Stimulated activated CD4-positive, alpha-beta T cell treated with anti-CD3 and anti-CD28 coated beads, Interleukin-12 subunit alpha, Interleukin-12 subunit beta, amount 100 ng/mL, for 48 hours (primary cell): ENCODE results near the gene ARPC1A.

Experiments
- DNase-seq, 3 donors: peaks; one replicate each; pipeline ENCODE4 v3.0.0-alpha.2; 2020; ENCODE audit warnings: low read depth in 2 of 3, low spot score in 1 of 3

ARPC1A gene

DNA sequence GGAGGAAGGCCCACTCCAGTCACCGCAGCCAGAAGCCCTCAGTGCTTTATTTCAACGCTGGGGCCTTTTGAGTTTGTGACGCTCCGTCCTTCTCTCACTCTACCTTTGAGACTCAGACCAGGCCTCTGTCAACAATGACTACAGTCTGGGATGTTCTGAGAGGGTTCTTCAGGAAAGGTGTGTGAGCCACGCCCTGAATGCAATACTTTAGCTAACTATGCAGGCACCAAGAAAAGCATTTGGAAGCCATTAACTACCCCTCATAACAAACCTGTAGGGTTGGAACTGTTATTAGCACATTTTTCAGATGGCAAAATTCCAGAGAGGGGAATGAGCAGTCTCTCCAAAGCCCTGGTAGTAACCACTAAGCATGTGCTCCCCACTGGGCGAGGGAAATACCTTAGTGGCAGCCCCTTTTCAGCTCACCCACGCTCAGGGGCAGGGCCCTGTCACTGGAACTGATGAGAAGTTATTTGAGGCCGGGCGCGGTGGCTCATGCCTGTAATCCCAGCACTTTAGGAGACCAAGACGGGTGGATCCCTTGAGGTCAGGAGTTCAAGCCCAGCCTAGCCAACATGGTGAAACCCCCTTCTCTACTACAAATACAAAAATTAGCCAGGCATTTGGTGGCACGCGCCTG is 43.2 kb downstream of the ARPC1A start:
- no peak for DNase-seq

DNA sequence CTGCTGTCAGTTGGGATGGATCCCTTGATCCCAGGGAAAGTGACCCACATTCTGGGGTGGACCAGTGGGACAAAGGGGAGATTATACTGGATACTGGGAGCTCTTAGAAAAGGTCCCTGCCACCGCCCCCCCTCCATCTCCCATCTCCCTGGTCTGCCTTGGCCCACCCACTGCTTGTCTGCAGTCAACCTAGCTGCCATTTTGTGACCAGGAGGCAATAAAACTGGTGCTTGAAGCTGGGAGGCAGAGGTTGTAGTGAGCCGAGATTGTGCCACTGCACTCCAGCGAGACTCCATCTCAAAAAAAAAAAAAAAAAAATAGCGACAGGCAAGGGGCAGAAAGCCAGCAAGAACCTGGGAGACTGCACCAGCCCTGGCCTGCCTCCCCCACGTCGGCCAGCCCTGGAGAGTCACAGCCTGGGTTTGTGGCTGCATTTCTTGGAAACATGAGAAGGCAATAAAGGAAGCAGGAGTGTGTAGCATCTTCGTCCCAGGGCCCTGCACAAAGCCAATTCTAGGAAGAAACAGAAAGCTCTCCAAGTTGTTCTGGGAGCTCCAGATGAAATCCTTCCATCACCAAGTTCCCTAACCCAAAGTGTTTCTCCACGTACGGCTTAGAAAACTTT is 44.2 kb downstream of the ARPC1A start:
- no peak for DNase-seq

DNA sequence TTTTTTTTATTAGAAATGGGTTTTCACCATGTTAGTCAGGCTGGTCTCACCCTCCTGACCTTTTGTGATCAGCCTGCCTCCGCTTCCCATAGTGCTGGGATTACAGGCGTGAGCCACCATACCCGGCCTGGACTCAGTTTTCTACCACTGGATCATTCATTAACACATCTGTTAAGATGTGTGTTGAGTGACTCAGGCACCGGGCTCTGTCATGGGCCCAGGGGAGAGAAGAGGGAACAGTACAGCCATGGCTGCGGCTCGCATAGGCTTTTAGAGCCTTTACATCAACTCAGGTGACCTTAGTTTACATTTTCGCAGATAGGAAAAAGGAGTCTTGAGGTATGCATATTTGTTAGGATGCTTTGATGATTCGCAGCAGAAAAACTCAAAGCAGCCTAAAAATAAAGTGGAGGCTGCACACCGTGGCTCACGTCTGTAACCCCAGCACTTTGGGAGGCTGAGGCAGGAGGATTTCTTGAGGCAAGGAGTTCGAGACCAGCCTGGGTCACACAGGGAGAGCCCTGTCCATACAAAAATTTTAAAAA is 45.8 kb downstream of the ARPC1A start:
- DNase-seq, result no peak

DNA sequence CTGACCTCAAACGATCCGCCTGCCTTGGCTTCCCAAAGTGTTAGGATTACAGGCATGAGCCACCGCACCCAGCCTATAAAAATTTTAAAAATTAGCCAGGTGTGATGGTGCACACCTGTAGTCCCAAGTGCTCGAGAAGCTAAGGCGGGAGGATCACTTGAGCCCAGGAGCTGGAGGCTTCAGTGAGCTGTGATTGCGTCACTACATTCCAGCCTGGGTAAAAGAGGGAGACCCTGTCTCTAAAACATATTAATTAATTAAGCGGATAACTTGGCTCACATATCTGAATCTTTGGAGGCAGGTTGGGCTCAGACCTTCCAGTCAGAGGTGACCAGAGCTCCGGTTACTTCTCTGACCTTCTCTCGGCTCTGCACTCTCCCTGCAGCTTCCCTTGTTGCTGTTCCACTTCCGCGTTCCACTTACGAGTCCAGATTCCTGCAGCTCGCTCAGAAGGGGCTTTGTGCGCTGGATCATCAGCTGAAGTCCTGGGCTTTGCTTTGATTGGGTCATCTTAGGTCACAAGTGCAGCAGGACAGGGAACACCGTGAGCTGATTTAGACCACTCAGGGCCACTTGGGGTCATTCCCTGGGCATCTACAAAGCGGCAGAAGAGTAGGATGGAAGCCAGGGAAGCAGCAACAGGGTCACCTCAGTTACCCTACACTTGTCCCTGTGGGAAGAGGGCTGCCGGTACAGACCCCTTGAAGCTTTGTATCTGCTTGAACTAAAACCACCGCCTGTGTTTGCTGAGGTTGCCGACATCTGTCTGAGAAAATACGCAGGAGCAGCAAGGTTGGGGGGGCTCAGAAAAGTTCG is 46.8 kb downstream of the ARPC1A start:
- no peak for DNase-seq

DNA sequence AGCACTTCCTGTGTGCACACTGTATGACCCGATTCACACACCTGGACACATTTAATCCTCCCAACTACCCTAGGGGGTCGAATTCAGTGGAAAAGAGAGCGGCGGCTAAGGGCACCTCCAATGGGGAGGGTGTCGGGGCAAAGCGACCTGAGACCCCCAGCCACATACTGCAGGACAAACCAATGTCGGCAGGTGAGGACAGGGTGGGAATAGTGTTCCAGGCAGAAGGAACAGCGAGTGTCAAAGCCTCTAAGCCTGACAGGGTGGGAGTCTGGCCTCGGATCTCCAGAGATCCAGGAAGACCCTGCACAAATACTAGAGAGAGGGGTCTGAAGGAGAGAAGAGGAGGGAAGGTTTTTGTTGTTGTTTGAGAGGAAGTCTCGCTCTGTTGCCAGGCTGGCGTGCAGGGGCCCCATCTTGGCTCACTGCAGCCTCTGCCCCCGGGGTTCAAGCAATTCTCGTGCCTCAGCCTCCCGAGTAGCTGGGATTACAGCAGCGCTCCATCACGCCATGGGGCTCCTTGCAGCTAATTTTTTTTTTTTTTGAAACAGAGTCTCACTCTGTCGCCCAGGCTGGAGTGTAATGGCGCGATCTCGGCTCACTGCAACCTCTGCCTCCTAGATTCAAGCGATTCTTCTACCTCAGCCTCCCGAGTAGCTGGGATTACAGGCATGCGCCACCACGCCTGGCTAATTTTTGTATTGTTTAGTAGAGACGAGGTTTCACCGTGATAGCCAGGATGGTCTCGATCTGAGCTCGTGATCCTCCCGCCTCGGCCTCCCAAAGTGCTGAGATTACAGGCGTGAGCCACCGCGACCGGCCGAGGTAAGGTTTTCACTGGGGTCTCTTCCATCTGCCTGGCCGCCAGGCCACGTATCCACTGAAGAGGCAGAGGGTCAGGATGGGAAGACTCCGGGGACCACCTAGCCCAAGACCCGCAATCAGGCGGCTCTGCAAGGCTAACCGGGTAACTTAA is 47.7 kb downstream of the ARPC1A start:
- DNase-seq, result no peak

DNA sequence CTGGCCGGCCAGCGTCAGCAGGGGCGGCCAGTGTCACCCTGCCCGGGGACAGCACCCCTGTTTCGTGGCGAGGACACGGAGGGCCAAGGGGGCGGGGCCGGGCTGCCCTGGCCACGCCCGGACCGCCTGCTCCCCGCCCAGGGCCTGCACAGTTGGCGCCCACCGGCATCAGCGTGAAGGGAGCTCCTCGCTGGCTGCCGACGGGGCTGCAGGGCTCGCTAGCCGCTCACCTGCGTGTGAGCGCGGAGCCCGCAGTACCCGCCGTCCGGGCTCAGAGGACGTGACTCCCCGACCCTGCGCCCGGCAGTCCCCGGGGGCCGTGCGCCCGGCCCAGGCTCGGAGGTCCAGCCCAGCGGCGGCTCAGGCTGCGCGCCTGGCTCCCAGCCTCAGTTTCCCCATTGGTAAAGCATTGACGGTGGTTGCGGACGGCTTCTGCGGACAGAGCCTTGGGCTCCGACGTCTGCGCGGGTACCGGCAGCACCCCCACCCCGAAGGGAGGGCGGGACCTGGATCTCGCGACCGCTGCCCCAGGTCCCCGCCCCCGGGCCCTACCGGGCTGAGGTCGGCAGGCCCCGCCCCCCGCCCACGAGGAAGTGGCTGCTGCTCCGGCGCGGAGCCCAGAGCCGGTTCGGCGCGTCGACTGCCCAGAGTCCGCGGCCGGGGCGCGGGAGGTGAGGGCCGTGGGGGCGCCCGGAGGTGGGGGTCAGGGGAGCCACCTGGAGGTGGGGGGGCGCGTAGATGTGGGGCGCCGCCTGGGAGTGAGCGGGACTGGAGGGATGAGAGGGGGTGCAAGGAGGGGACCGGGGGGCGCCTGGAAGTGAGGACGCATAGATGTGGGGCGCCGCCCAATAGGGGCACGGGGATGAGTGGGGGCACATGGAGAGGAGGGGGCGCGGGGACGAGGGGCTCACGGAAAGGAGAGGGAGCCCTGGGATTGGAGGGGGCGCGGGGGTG is 48.7 kb downstream of the ARPC1A start, which contains the start of gene ARPC1B:
Gene ARPC1B, plus strand, starts transcription at position 620 of the 954 bp plus-strand sequence. CDS start 10,985 bp downstream, outside the sequence.
- DNase-seq, result peak; percentile 75 to 88 (median 79)

DNA sequence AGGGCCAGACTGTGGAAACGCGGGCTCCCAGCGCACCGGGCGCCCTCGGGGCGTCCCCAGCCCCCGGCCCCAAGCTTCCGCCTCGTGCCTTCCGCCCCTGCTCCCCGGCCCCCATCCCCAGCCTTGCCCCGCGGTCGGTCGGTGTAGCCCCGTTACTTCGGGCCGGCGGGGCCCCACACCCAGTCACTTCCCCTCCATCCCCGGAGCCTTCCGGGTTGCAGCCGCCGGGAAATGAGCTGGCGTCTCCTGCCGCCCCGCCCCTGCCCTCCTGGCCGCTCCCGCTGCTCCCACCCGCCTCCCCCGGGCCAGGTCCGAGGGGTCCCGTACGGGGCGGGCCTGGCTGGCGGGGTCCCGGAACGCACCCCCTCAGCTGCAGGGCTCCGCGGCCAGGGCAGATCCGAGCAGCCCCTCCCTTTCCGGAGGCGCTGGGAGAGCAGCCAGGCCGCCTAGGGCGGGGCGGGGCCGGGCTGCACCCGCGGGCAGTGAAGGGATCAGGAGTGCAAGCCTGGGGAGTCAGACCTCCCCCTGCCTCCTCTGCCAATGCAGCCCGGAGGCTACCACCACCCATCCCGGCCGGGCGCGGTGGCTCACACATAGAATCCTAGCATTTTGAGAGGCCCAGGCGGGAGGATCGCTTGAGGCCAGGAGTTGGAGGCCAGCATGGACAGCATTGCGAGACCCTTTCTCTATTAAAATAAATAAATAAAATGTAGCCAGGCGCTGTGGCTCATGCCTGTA is 49.5 kb downstream of the ARPC1A start:
- peak; percentile 39 to 66 (median 54) for DNase-seq

DNA sequence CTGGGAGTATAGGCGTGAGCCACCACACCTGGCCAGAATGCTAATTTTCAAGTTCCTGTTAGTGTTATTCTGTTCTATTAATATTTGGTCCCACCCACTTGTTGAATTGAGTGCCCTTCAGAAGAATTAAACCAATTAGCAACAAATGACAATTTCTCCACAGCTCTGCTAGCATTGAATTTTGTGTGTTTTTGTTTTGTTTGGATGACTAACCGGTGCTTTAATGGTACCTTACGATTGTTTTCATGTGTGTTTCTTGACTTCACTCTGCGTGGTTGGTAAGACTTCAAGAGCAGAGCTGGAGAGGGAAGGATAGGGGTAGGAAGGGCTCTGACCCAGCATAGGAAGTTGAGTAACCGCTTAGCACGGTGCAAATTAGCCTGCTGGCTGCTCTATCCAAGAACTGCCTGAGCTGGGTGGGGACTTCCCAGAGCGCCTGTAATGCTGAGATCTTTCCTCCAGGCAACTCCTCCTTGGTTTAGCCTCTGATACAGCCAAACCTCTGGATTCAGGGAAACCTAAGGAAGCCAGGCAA is 53.4 kb downstream of the ARPC1A start:
- peak; percentile 30 to 45 (median 33) for DNase-seq

DNA sequence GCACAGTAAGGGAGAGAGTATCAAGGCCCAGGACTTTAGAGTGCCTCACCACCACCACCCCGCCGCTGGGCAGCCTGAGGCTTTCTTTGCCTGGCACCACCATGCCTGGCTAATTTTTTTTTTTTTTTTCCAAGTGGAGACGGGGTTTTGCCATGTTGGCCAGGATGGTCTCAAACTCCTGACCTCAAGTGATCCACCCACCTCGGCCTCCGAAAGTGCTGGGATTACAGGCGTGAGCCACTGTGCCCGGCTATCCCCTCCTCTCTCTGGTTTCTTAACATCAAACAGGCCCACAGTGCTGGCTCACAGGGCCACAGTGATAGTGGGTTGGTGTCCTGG is 54.0 kb downstream of the ARPC1A start:
- DNase-seq, result peak in 1 of 3 donors; percentile 22

DNA sequence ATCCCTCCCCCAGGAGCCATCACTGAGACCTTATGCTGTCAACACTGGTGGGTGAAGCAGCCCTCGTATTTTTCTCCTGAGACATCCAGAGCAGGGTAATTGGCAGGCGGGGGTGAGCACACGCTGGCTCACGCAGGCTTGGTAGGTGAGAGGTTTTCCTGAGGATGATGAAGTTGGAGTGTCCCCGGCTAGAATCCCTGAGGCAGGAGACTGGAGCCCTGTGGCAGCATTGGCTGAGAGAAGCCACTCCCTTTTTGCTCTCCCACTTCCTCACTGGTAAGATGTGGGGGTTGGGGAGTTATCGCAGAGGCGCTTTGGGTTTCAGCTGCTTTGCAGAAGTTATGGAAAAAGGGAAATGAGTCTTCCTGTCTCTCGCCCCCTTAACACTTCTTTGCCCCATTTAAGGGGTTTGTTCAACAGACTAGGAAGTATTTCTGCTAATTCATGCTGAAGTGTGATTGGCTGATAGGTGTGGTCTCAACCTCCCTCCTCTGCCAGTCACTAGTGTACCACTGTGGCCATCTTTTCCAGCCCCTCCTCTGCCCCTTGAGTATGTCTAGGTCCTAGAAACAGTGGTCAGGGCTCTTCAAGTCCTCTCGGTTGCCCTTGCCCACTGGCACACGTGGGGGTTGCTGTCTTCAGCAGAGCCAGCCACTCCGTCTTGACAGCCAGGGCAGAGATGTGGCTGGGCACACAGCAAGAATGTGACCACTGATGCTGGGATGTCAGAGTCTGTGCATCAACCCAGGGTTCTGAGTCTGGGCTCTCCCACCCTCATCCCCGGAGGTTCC is 54.5 kb downstream of the ARPC1A start:
- peak; percentile 32 to 49 (median 37) for DNase-seq

DNA sequence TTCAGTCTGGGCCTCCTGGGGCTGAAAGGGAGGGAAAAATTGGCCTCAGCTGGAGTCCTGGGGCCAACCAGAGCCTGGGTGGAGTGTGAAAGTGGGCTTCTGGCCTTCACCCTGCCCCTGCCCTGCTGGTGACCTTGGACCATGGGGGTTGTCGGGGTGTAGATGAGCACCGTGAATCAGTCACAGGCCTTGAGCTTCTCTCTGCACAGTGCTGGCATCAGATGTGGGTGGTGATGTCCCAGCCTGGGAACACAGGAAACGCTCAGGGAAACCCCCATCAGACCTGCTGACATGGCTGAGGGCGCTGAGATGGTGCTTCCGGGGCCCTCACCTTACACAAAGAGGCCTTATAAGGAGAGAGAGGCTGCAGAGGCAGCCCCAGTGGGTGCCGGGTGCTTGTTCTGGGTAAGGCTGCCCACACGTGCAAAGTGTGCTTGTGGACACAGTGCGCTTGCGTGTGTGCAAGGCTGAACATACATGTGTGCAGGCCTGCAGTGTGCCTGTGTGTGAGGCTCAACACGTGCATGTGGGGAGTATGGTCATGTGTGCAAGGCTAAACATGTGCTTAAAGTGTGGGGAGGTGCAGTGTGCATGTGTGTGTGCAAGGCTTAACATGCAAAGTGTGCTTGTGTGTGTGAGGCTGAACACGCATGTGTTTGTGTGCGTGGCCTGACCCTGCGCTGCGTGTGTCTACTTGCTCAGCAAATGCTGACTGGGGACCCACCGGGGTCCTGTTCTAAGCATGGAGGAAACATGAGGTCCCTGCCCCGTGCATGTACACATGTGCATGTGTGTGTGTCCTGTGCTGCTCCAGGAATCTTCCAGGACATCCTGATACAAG is 55.3 kb downstream of the ARPC1A start:
- DNase-seq, result peak; percentile 83 to 89 (median 84)

DNA sequence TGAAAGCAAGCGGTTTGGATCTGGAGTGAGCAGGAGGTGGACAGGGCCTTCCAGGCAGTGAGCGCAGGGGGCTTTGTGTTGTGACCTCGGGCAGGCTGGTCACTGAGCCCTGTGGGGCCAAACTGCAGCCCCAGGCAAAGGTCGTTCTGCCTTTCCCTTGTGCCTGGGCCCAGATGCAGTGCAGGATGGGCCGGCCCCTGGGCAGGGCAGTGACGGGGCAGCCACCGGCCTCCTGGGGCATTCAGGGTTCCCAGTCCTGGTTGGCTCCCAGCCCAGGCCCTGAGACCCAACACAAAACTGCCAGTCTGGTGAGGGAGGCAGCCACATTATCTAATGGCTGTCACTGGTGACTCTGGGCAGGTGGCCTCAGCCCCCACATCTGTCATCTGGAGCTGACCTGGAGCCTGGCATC is 56.0 kb downstream of the ARPC1A start:
- no peak for DNase-seq

DNA sequence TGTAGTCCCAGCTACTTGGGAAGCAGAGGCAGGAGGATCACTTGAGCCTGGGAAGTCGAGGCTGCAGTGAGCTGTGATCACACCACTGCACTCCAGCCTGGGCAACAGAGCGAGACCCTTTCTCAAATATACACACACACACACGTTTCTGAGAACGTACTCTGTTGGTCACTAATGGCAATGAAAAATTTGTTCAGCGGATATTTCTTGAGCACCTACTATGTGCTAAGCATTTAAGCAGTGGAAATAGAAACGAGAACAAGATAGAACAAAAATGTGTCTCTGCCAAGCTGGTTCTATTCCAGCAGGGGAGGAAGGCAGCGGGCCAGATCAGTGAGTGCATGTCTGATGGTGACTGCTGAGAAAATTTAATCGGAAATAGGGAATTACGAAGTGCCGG is 57.5 kb downstream of the ARPC1A start:
- no peak for DNase-seq

DNA sequence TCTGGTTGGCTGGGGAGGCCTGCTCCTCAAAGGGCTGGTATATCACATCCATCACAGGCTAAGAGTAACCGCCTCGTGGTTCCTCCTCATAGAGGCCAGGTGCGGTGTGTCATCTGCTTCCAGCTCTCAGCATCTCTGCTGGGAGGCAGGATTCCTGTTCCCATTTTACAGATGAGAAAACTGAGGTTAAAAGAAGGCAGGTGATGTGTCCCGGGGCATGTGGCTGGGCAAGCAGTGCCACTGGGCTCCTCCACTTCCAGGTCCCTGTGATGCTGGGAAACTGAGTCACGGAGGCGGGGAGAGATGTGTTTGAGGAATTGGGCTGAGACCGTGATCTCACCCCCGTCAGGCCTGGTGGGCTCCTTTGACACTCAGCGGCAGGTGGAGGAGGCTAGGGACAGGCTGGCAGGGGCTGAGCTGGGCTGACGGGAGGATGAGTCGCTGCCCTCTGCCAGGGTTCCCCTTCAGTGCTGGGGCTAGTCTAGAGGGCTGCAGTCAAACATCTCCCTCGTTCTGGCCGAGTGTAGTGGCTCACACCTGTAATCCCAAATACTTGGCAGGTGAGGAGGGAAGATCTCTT is 58.2 kb downstream of the ARPC1A start:
- DNase-seq, result no peak

DNA sequence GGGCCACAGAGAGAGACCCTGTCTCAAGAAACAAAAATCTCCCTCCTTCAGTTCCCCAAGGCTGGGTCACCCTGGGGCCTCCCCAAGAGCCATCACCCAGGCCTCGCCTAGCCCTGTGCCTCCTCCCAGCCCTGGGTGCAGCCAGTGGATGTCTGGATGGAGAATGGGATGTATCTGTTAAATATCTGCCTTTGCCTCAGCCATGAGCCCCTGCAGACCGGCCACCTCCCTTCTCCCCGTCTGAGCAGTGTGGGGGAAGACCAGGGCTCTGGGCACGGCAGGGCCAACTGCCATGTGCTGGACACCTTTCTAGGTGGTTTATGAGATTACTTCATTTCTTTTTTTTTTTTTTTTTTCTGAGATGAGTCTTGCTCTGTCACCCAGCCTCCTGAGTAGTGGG is 58.8 kb downstream of the ARPC1A start:
- no peak for DNase-seq

DNA sequence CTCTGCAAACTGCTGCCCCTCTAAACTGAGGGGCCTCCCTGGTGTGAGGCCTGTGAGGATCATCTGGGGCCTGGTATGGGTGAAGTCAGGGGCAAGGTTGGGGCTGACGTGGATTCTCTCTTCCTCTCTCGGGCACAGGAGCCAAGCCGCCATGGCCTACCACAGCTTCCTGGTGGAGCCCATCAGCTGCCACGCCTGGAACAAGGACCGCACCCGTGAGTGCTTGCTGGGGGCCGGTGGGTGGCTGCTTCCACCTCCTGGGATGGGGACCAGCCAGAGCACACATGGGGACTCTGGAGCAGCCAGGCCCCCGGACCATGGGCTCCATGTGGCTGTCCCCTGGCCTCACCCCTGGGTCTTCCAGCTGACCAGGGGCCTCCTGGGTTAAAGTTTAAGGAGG is 59.9 kb downstream of the ARPC1A start:
- no peak for DNase-seq
